ENCODE data around the gene CSRP1. TPM values are rescaled to one million over a fixed set of nuclear protein-coding genes. Genes with fewer than 3 reads are reported as not detected.

Gene CSRP1
- total and polyA plus RNA-seq, 2 experiments from 2014 or later, result 5.8 to 29.9 TPM

GRCh38 chr1:201466492-201466891 lies 40.4 kb downstream of the CSRP1 start:
- Mint-ChIP-seq H3K4me3 (peak overlapping the region; percentile 29; the same call in 1 of the 3 replicates), H3K27ac (no peak overlapping the region), H3K9me3 (no peaks in the 10 kb centered on the region), H3K27me3 (ENCODE audit: insufficient read depth, low read depth, poor library complexity) (peaks cover 48% of the 10 kb centered on the region), H3K4me1 (peaks cover 19% of the 10 kb centered on the region), H3K36me3 (ENCODE audit: low read depth) (peaks cover 25% of the 10 kb centered on the region)
- Histone ChIP-seq H3K4me3 (peak overlapping the region; percentile 88), H3K27ac (ENCODE audit: low read depth) (no peak overlapping the region), H3K9me2 (ENCODE audit: insufficient read depth) (0 out of 2 replicates have a peak, but pooled peaks cover 4% of the 10 kb centered on the region), H3K79me2 (replicated peaks; ENCODE audit: insufficient read depth) (peaks cover 19% of the 10 kb centered on the region), H3K4me1 (ENCODE audit: insufficient read depth) (peaks cover 6% of the 10 kb centered on the region; the same call in 1 of the 2 replicates), H4K20me1 (replicated peaks; ENCODE audit: insufficient read depth) (peaks cover 2% of the 10 kb centered on the region), H3K4me2 (peak overlapping the region; percentile 96), H3F3A (replicated peaks; ENCODE audit: low read depth) (peaks cover 11% of the 10 kb centered on the region; the same call in 1 of the 2 replicates), H3K27me3 (ENCODE audit: insufficient read depth) (peaks cover 34% of the 10 kb centered on the region), H2AFZ (no peak overlapping the region), H3K36me3 (ENCODE audit: insufficient read depth) (no peaks in the 10 kb centered on the region; the same call in 1 of the 2 replicates)
- TF ChIP-seq CREB1 (CRISPR knock-in tag; IDR thresholded peaks at IDR 0.05; ENCODE audit: low read depth), result no peak
- TF ChIP-seq ZNF462 (CRISPR knock-in tag; IDR thresholded peaks at IDR 0.05), result no peak
- no peak for TF ChIP-seq EZH2 (IDR thresholded peaks at IDR 0.05; ENCODE audit: low read depth, unreplicated experiment)
- DNase-seq (ENCODE audit: low spot score) (no peak), ATAC-seq (no peak)

GRCh38 chr1:201465698-201466290 lies 41.1 kb downstream of the CSRP1 start:
- H2AFZ ChIP-seq, result no peak overlapping the region
- H3K4me1 Mint-ChIP-seq, result peaks cover 22% of the 10 kb centered on the region
- H3K27me3 Mint-ChIP-seq (ENCODE audit: insufficient read depth, low read depth, poor library complexity), result peaks cover 43% of the 10 kb centered on the region
- no peaks in the 10 kb centered on the region; the same call in 1 of the 2 replicates for H3K36me3 ChIP-seq (ENCODE audit: insufficient read depth)
- H4K20me1 ChIP-seq (replicated peaks; ENCODE audit: insufficient read depth), result peaks cover 2% of the 10 kb centered on the region
- peak overlapping the region; percentile 88; the same call in 1 of the 2 replicates for H3K4me3 ChIP-seq
- peaks cover 11% of the 10 kb centered on the region; the same call in 1 of the 2 replicates for H3F3A ChIP-seq (replicated peaks; ENCODE audit: low read depth)
- ATAC-seq, result no peak
- no peak overlapping the region for H3K27ac ChIP-seq (ENCODE audit: low read depth)
- no peak overlapping the region for H3K27ac Mint-ChIP-seq
- H3K36me3 Mint-ChIP-seq (ENCODE audit: low read depth), result peaks cover 25% of the 10 kb centered on the region
- peak overlapping the region; percentile 48; the same call in 1 of the 2 replicates for H3K4me2 ChIP-seq
- H3K9me2 ChIP-seq (ENCODE audit: insufficient read depth), result no peaks in the 10 kb centered on the region
- DNase-seq (ENCODE audit: low spot score), result no peak
- H3K79me2 ChIP-seq (replicated peaks; ENCODE audit: insufficient read depth), result peaks cover 19% of the 10 kb centered on the region
- H3K4me1 ChIP-seq (ENCODE audit: insufficient read depth), result peaks cover 6% of the 10 kb centered on the region; the same call in 1 of the 2 replicates
- peaks cover 27% of the 10 kb centered on the region for H3K27me3 ChIP-seq (ENCODE audit: insufficient read depth)
- no peaks in the 10 kb centered on the region for H3K9me3 Mint-ChIP-seq
- H3K4me3 Mint-ChIP-seq, result no peak overlapping the region
- no peak for TF ChIP-seq CTCF (conservative IDR thresholded peaks at IDR 0.05; ENCODE audit: low read depth in 2 of 2)
- TF ChIP-seq STAT1 (IDR thresholded peaks at IDR 0.05; ENCODE audit: unreplicated experiment), result no peak
- TF ChIP-seq POLR2AphosphoS5 (IDR thresholded peaks at IDR 0.05; ENCODE audit: low read depth), result no peak
- no peak for TF ChIP-seq NANOG (IDR thresholded peaks at IDR 0.05; ENCODE audit: borderline replicate concordance)
- TF ChIP-seq ZNF114 (CRISPR knock-in tag; IDR thresholded peaks at IDR 0.05), result no peak
- TF ChIP-seq REST (IDR thresholded peaks at IDR 0.05; ENCODE audit: unreplicated experiment), result no peak
